GM19372 (cell line): Measurements from ENCODE around the gene SCAND1.
"Not testable (repeated sequence)": the region's sequence is repeated elsewhere in the genome, so short reads cannot be mapped to it uniquely, and the experiment has no call there.

Source experiments
- ATAC-seq: cut with Tn5 transposase; IDR thresholded peaks from one replicate; pipeline ENCODE4 v1.9.1; 2021; ENCODE audit warnings: mild to moderate bottlenecking, low read depth, moderate library complexity; ENCODE audit not compliant: unreplicated experiment

Gene SCAND1

DNA sequence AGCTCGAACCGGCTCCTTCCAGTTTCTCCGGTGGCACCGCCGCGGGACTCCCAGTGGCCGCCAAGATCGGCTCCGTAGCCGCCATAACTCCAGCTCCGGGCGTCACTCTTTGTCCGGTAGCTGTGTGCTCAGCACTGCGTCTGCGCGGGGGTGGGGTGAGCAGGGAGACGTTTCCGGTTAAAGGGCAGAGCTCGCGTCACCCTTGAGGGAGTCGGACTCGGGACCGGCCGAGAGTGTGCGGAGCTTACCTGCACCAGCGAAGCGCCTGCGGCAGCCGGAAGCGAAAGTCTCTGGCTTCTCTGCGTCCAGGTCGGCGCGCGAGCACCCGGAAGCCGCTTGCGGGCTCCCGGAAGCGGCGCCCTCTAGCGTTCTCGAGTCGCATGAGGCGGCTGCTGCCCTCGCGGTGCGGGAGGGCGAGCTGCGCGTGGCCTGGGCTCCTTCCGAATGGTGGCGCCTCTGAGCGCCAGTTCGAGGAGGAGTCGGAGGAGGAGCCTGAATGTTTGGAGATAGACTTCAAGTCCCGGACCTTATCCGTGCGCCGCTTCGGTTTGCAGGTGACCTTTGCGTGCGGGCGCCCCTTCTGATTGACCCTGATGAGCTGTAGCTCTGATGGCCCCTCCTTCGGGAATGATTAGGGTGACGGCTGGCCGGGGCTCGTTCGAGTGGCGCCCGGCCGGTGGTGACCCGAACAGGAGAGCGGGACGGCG, at the start of gene SCAND1:
Gene SCAND1, minus strand, starts transcription at position 303 of the 707 bp plus-strand sequence. Its CDS starts 218 bp downstream, at position 85.
- ATAC-seq: peak; percentile 86

DNA sequence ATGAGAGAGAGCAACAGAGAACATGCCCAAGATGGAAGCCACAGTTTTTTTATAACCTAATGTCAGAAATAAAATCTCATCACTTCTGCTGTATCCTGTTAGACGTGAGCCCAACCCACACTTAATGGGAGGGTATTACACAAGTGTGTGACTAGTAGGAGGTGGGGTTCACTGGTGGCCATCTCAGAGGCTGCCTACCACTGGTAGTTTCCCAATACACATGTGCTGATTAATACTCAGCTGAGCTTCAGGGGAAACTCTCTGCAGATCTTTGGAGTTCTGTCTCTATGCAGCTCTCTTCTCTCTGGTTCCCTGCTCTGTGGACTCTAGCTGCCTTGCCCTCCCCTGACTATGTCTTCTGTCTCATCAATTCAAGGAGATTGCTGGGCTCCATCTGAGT, 49.7 kb upstream of the SCAND1 start:
- ATAC-seq: no peak

DNA sequence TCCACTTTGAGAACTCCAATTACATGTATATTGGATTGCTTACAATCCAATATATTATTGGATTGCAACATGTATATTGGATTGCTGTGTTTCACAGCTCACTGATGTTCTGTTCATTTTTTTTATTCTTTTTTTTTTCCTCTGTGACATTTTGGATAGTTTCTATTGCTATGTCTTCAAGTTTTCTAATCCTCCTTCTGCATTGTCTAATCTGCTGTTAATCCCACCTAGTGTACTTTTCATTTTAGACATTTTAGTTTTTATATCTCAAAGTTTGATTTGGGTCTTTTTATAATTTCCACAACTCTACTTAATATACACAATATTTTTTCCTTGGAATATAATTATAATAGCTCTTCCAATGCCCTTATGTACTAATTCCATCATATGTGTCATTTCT, 48.6 kb upstream of the SCAND1 start:
- ATAC-seq: no peak

DNA sequence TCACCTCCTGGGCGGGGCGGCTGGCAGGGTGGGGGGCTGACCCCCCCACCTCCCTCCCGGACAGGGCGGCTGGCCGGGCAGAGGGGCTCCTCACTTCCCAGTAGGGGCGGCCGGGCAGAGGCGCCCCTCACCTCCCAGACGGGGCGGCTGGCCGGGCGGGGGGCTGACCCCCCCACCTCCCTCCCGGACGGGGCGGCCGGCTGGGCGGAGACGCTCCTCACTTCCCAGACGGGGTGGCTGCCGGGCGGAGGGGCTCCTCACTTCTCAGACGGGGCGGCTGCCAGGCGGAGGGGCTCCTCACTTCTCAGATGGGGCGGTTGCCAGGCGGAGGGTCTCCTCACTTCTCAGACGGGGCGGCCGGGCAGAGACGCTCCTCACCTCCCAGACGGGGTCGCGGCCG, 47.0 kb upstream of the SCAND1 start:
- not testable (repeated sequence) for ATAC-seq

DNA sequence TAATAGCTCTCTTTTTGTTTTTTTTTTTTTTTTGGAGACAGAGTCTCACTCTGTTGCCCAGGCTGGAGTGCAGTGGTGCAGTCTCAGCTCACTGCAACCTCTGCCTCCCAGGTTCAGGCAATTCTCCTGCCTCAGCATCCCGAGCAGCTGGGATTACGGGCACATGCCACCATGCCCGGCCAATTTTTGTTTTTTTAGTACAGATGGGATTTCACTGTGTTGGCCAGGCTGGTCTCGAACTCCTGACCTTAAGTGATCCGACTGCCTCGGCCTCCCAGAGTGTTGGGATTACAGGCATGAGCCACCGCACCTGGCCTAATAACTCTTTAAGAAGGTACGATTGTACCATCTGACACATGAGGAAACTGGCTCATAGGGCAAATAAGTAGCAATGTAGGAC, 42.2 kb upstream of the SCAND1 start:
- ATAC-seq: not testable (repeated sequence)

DNA sequence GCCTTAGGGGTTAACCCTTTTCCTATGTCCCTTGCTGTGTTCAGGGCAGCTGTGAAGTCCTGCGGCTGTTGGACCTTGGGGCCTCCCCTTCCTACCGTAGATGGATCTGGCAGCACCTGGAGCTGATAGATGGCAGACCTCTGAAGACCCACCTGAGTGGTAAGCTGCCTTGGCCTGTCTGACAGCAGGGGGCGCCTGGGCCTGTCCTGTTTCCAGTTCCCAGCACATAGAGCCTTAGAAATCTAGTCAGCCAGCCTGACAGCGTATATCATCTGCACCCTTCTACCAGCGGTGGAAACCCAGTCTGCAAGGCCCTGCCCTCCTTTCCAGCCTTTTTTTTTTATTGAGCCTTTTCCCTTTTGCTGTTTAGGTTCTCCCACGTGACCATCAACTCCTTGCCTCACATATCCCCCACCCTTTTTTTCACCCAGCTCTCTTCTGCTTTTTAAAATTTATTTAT, 40.7 kb upstream of the SCAND1 start:
- no peak for ATAC-seq

DNA sequence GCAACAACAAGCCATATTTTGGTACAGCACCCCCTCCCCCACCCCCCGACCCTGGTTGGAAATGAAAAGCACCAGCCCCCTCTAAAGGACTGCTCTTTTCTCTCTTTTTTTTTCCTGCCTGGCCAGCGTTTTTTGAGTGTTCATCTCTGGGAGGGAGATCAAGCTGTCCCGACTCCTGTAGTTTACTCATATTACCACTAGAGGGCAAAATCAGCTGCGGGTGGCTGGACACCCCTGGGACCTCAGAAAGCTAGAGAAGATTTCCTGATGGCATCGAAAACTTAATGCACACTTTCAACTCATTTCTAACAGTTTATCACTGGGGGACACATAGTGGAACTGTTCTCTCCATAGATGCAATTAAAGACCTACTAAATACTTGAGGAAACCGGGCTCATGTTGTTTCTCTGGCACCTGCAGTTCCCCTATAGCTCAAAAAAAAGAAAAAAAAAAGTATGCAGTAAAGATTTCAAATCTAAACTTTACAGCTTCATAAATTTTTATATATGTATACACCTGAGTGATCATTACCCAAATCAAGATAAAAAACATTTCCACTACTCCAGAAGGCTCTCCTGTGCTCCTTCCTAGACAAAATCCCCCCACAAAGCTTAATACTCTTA, 38.5 kb upstream of the SCAND1 start:
- no peak for ATAC-seq

DNA sequence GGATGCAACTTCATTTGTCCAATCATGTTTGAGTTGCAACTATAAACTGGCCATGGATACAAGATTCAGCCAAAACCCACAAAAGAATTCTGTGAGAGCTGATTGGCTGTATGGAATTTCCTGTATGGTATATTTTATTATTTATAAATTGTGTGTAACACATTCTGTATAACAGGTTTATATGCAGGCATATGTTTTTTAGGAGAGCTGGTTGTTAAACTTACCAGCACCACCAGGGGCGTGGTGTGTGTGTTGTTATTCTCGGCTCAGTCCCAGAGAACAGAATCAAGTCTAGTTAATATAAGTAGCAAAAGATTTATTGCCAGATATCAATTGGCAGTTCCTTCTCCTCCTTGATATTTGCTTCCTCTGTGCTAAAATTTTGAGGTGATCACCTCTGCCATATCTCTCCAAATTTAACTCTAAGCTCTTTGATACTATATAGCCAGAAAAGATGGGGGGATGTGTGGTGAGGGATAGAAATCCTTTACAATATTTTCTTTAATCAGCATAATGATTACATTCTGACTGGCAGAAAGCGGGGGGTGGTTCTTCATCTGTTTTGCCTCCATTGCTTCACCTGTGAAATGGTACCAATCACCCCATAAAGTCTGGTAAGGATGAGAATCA, 37.0 kb upstream of the SCAND1 start:
- ATAC-seq: no peak

DNA sequence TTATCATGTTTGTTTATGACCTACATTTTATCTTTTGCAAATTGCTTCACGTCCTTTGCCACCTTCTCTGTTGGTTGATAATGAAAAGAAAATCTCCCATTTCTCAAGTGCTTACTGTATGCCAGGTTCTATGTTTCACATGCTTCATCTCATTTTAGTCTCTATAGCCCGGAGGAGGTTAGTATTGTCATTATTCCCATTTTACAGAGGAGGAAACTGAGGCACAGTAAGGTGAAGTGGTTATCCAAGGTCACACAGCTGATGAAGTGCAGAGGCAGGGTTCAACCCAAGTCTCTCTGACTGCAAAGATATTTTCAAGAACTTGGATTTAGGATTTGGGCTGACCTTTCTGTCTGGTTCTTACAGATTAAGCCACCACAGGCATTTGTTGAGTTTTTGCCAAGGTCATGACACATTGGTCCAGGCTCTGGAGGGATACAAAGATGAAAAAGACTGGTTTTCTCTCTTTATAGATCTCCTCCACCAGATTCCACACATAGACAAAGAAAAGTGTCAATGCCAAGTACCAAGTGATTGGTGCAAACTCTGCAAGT, 34.7 kb upstream of the SCAND1 start:
- ATAC-seq: no peak

DNA sequence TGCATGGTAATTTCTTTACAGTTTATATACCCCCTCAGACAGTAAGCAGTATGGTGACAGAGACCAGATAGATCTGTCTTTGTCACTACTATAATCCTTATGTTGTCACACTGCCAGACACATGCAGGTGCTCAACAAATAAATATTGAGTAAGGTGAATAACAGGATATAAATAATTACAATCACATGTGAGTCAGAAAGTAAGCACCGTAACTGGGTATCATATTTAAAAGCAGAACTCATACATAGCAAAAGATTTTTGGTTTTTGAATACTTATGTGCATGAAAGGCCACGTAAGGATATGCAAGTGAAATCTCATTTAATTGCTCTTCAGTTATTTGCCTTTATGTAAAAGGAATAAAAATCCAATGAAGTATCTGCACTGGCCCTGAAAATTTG, 31.5 kb upstream of the SCAND1 start:
- ATAC-seq: no peak

DNA sequence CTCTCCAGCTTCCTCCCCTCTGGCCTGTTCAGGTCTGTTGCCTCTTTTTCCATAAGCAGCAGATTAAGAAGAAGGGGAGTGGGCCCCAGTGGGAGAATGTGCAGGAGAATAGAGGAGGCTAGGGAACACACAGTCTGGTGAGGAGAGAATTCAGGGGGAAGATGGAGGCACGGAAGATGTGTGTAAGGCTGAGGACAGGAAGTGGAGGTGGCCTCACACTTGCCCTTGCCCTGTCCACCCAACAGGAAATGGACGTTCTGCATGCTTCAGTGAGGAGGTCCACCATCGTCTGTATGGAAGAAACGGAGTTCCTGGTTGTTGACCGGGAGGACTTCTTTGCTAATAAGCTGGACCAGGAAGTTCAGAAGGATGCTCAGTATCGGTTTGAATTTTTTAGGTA, 30.1 kb upstream of the SCAND1 start:
- no peak for ATAC-seq

DNA sequence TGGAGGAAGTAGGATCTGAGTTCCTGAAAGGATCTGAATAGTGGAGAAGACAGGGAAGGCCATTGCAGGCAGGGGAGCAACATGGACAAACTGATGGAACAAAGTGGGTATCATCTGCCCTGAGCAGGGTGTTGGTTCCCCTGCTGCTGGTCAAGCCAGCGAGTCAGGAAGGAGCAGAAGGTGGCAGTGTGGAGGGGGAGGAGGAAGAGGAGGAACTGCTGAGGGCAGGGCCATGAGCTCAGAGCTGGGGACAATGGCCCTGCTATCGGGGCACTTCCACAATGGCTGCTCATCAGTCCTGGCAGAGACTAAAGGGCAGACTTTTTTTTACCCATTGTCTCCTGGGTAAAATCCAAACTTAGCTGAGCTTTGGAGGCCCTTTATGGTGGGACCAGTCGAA, 27.7 kb upstream of the SCAND1 start:
- ATAC-seq: no peak

DNA sequence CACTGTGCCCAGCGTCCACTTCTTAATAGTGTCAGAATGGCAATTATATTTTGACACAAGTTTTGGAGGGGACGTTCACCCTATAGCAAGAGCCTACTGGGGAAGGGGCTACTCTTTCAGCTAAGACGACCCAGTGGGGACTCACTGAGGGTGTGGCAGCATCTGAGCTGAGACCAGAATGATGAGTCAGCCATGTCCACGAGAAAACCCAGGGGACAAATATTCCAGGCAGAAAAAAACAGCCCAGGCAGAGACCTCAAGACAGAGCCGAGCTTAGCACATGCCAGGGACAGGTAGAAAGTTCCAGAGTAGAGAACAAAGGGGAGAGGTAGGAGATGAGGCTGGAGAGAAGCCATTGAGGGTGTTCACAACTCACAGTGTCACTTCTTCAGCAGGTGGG, 25.2 kb upstream of the SCAND1 start:
- no peak for ATAC-seq

DNA sequence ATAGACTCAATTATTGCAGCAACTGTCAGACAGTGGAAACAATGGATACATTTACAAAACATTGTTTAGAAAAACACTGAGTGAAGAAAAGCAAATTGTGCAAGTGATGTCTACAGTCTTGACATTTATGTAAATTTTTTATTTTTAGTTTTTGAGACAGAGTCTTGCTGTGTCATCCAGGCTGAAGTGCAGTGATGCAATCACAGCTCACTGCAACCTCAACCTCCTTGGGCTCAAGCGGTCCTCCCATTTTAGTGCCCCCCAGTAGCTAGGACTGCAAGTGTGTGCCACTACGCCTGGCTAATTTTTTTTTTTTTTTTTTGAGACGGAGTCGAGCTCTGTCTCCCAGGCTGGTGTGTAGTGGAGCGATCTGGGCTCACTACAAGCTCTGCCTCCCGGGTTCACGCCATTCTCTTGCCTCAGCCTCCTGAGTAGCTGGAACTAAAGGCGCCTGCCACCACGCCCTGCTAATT, 23.8 kb upstream of the SCAND1 start:
- no peak for ATAC-seq

DNA sequence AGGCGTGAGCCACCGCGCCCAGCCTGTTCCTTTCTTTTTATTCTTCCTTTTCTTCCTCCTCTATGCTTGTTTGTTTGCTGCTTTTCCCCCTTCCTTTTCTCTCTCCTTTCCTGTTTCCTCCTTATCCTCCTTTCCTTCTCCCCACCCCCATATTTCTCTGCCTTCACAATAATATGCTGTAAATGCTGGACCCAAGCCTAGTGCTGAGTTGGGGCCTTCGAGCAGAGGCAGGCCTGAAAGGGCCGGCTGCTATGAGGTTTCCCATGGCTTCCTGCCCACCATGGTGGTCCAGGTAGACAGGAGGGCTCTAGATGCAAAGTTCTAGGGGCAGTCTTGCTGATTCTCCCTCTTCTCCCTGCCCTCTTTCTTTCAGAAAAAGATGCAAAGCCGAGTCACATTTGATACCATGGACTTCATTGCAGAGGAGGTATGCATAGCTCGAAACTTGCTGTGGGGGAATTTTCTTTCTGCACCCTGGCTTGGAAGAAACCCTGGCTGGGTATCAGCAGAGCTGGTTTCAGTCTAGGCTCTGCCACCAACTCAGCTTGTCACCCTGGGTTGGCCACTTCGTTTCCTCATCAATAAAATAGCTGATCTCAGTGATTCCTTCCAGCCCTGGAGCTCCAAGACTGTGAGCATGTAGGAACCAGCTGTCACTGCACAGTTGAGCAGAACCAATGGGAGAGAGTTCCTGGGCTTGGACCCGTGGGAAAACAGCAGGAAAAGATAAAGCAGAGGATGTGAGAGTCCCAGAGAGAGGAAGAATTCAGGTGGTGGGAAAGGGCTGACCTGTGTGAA, 21.5 kb upstream of the SCAND1 start:
- ATAC-seq: no peak

DNA sequence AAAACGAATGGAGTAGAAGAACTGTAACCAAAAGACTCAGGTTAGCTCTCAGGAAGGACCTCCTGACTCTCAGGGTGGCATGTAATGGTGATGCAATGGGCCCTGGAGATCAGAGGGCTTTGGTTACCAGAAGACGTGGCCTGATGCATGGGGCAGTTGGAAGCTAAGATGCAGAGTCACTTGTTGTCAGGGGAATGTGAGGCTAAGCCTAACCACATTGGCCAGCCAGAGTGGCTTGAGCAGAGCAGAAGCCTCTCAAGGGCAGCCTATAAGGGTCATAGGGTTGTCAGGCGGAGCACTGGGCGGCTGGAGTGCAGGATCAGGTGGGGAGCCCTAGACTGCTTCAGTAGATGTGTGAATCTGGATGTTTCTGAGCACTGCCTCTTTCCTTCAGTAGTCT, 20.0 kb upstream of the SCAND1 start:
- no peak for ATAC-seq

DNA sequence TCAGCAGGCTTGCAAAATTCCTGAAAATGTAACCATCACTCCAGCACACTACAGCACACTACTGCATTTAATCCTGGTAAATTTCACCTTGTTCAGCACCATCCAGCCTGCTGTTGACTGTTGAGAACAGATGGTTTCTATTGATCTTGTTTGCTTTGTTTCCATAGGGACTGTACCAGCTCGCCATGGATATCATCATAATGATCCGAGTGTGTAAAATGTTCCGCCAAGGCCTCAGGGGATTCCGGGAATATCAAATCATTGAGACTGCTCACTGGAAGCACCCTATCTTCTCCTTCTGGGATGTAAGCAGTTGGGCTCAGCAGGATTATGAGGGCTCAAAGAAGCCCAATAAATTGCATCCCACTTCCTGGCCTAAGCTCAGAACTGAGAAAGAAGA, 18.2 kb upstream of the SCAND1 start:
- ATAC-seq: no peak

DNA sequence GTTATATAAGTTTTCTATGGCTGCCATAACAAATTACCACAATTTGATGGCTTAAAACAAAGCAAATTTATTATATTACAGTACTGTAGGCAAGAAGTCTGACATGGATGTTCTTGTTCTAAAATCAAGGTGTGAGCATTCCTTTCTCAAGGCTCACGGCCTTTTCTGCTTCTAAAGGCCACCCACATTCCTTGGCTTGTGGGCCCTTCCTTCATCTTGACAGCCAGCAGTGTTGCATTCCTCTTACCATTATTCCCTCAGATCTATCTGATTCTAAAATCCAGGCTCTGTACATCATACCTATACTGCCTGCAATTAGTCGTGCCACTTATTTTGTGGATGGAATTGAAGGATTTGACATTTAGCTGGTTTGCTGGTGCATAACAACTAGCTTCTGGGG, 17.7 kb upstream of the SCAND1 start:
- no peak for ATAC-seq

DNA sequence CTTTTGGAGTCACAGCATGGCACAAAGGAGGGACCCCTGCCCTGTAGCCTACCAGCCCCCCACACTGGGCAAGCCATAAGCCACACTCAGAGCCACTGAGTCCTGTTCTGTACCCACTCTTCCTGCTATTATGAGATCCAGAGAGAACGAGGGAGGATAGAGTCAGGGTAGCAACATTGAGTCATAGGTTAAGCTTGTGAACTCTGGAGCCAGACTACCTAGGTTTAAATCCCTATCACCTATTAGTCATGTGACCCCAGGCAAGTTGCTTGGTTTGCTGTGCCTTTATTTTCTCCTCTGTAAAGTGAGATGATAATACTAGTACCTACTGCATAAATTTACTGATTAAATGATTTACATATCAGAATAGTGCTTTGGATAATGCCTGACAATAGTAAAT, 14.6 kb upstream of the SCAND1 start:
- ATAC-seq: no peak

DNA sequence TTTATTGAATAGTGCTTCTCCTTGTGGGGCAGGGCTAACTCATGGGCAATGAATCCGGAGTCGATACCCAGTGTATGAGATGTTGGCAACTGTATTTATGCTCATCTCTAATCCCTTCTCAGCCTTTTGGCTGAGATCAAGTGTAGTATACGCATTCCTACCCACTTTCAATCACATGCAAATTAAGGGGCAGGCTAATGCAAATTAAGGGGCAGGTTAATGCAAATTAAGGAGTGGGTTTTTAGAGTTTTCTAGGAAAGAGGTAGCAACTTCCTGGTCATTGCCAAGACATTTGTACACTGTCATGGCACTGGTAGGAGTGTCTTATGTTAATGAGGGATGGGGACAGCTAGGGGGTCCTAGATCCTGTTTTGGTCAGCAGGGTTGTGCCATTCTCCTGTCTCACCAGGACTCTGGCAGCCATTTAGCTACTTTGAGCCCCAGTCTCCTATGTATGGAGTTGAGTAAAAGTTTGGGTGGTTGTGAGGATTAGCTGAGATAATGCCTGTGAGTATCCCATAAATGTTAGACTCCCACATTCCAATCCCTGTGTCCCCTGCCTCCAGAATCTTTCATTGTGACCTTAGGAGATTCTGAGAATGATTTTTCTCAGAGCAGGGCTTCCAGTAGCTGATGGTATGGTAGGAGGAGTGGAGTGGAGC, 13.8 kb upstream of the SCAND1 start, which contains the start of gene CNBD2:
Gene CNBD2, plus strand, starts transcription at position 612 of the 662 bp plus-strand sequence. CDS start 173 bp downstream, outside the sequence.
- no peak for ATAC-seq
